Liver (tissue), 9 donors: ENCODE results near the gene ZNF99. TPM values are rescaled to one million over a fixed set of nuclear protein-coding genes. Genes with fewer than 3 reads are reported as not detected.
"Not testable (repeated sequence)": the region's sequence is repeated elsewhere in the genome, so short reads cannot be mapped to it uniquely, and the experiment has no call there.

Experiments
- DNase-seq: peaks from one replicate; pipeline ENCODE4 v3.0.0-alpha.2; 2017; ENCODE audit warnings: low spot score
- H3K27ac ChIP-seq, 2 donors: one replicate each; pipeline ENCODE4 v1.7.0; 2013; ENCODE audit warnings: inconsistent platforms in 2 of 2, low read length in 2 of 2, control low read depth in 1 of 2, low read depth in 1 of 2, mild to moderate bottlenecking in 1 of 2
- H3K27me3 ChIP-seq, 4 donors: one replicate each; pipeline versions ENCODE4 v1.6.1 to v1.7.0; 2013; ENCODE audit warnings: low read length in 3 of 4, inconsistent platforms in 1 of 4, mild to moderate bottlenecking in 1 of 4, moderate library complexity in 1 of 4; ENCODE audit not compliant: control insufficient read depth in 4 of 4, insufficient read depth in 4 of 4
- H3K36me3 ChIP-seq, 4 donors: one replicate each; pipeline versions ENCODE4 v1.6.1 to v1.7.0; 2013; ENCODE audit warnings: low read length in 3 of 4, mild to moderate bottlenecking in 3 of 4, low read depth in 1 of 4, moderate library complexity in 1 of 4; ENCODE audit not compliant: control insufficient read depth in 4 of 4, insufficient read depth in 3 of 4
- H3K4me1 ChIP-seq, 4 donors: one replicate each; pipeline versions ENCODE4 v1.6.1 to v1.7.0; 2013; ENCODE audit warnings: low read length in 3 of 4, mild to moderate bottlenecking in 3 of 4, moderate library complexity in 1 of 4; ENCODE audit not compliant: control insufficient read depth in 4 of 4, insufficient read depth in 4 of 4
- H3K4me3 ChIP-seq, 3 donors: one replicate each; pipeline versions ENCODE4 v1.6.1 to v1.7.0; 2013; ENCODE audit warnings: low read length in 3 of 3, control low read depth in 1 of 3, low read depth in 1 of 3, mild to moderate bottlenecking in 1 of 3
- H3K9ac ChIP-seq, 2 donors: one replicate each; pipeline ENCODE4 v1.7.0; 2013; ENCODE audit warnings: low read length in 2 of 2, mild to moderate bottlenecking in 2 of 2, moderate library complexity in 2 of 2, control low read depth in 1 of 2, low read depth in 1 of 2
- H3K9me3 ChIP-seq, 4 donors: one replicate each; pipeline versions ENCODE4 v1.6.1 to v1.7.0; 2013; ENCODE audit warnings: low read length in 3 of 4; ENCODE audit not compliant: control insufficient read depth in 4 of 4
- EGR1 ChIP-seq, 2 donors: IDR thresholded peaks; 2 replicates each; pipeline ENCODE4 v1.6.1; 2016 to 2018; ENCODE audit warnings: antibody characterized with exemption in 2 of 2, low read depth in 2 of 2
- FOXA1 ChIP-seq: IDR thresholded peaks from 2 replicates; pipeline ENCODE4 v1.6.1; 2016; ENCODE audit warnings: antibody characterized with exemption
- FOXA2 ChIP-seq: IDR thresholded peaks from 2 replicates; pipeline ENCODE4 v1.6.1; 2016; ENCODE audit warnings: antibody characterized with exemption
- HNF4A ChIP-seq, 2 donors: conservative IDR thresholded peaks; 2 replicates each; pipeline ENCODE4 v1.6.1; 2016; ENCODE audit warnings: antibody characterized with exemption in 2 of 2, mild to moderate bottlenecking in 2 of 2
- HNF4G ChIP-seq: IDR thresholded peaks from 2 replicates; pipeline ENCODE4 v1.6.1; 2016; ENCODE audit warnings: antibody characterized with exemption
- MAX ChIP-seq: IDR thresholded peaks from 2 replicates; pipeline ENCODE4 v1.6.1; 2016; ENCODE audit warnings: antibody characterized with exemption
- NR2F2 ChIP-seq: IDR thresholded peaks from 2 replicates; pipeline ENCODE4 v1.6.1; 2016; ENCODE audit warnings: antibody characterized with exemption
- RAD21 ChIP-seq, 2 donors: IDR thresholded peaks; 2 replicates each; pipeline ENCODE4 v1.6.1; 2016; ENCODE audit warnings: antibody characterized with exemption in 2 of 2, mild to moderate bottlenecking in 2 of 2
- REST ChIP-seq: IDR thresholded peaks from 2 replicates; pipeline ENCODE4 v1.6.1; 2016; ENCODE audit warnings: antibody characterized with exemption, mild to moderate bottlenecking
- RXRA ChIP-seq, 2 donors: IDR thresholded peaks; 2 replicates each; pipeline ENCODE4 v1.6.1; 2017 to 2018; ENCODE audit warnings: antibody characterized with exemption in 2 of 2, mild to moderate bottlenecking in 1 of 2
- SP1 ChIP-seq: IDR thresholded peaks from 2 replicates; pipeline ENCODE4 v1.6.1; 2018; ENCODE audit warnings: antibody characterized with exemption, mild to moderate bottlenecking
- TAF1 ChIP-seq: conservative IDR thresholded peaks from 2 replicates; pipeline ENCODE4 v1.6.1; 2016; ENCODE audit warnings: antibody characterized with exemption, mild to moderate bottlenecking
- YY1 ChIP-seq: IDR thresholded peaks from 2 replicates; pipeline ENCODE4 v1.6.1; 2016; ENCODE audit warnings: antibody characterized with exemption, mild to moderate bottlenecking
- WGBS: extraction: QIAGEN DNeasy Blood & Tissue Kit; methylation state at CpG from one replicate; pipeline ENCODE4 v1.1.7; 2013; 5-methylcytosine and 5-hydroxymethylcytosine counted together
- polyA plus RNA-seq, 2 donors: library from polyadenylated mRNA; stranded (reverse) in 1 of 2; unstranded in 1 of 2; fragments of 200-250 nt in 1 of 2; fragments of >200 nt in 1 of 2; fragmentation: Nextera tagmentation in 1 of 2; extraction: Ambion mirVana in 1 of 2; gene quantifications; one replicate each; pipeline versions ENCODE4 v1.2.1 to v1.2.3, GENCODE V29; 2013 to 2015
- total RNA-seq, 2 donors: library from RNA; depleted of rRNA; stranded (reverse); fragments of >200 nt; gene quantifications; one replicate each; pipeline ENCODE4 v1.2.3, GENCODE V29; 2014
- TF ChIP-seq, protein P1 (sequence below): fragments of 150-350 bp; IDR thresholded peaks from 2 replicates; pipeline ENCODE4 v1.5.1; 2017; ENCODE audit warnings: improper control_type of control experiment, low read depth, low read length; ENCODE audit not compliant: missing input control
- TF ChIP-seq, protein P2 (sequence below): IDR thresholded peaks from 2 replicates; pipeline ENCODE4 v1.6.1; 2016; ENCODE audit warnings: antibody characterized with exemption
- donor health status: healthy.
- donor health status: healthy.
- donor health status: healthy.
- donor health status: healthy.
- donor health status: healthy.

Gene ZNF99
- total and polyA plus RNA-seq, 4 donors, result 0.01 to 0.09 TPM; not detected in 2

GRCh38 chr19:22806418-22806817, 22.5 kb upstream of the ZNF99 start:
- Histone ChIP-seq H3K9ac (no peak overlapping the region), H3K36me3 (no peaks in the 10 kb centered on the region), H3K4me1 (peaks cover 0 to 1% (median 0%) of the 10 kb centered on the region in 4 donors), H3K27ac (no peak overlapping the region), H3K4me3 (no peak overlapping the region), H3K27me3 (peaks cover 0 to 2% (median 0%) of the 10 kb centered on the region in 4 donors), H3K9me3 (peaks cover 3 to 9% (median 6%) of the 10 kb centered on the region in 4 donors)
- TF ChIP-seq RAD21 (IDR thresholded peaks at IDR 0.05) (no peak), MAX (no peak), FOXA2 (no peak), RXRA (IDR thresholded peaks at IDR 0.05) (no peak), HNF4G (no peak), HNF4A (conservative IDR thresholded peaks at IDR 0.05) (no peak), NR2F2 (no peak), REST (no peak), YY1 (no peak), TAF1 (no peak), EGR1 (IDR thresholded peaks at IDR 0.05; ENCODE audit: low read depth in 2 of 2) (no peak), SP1 (no peak)
- TF ChIP-seq, protein P1, sequence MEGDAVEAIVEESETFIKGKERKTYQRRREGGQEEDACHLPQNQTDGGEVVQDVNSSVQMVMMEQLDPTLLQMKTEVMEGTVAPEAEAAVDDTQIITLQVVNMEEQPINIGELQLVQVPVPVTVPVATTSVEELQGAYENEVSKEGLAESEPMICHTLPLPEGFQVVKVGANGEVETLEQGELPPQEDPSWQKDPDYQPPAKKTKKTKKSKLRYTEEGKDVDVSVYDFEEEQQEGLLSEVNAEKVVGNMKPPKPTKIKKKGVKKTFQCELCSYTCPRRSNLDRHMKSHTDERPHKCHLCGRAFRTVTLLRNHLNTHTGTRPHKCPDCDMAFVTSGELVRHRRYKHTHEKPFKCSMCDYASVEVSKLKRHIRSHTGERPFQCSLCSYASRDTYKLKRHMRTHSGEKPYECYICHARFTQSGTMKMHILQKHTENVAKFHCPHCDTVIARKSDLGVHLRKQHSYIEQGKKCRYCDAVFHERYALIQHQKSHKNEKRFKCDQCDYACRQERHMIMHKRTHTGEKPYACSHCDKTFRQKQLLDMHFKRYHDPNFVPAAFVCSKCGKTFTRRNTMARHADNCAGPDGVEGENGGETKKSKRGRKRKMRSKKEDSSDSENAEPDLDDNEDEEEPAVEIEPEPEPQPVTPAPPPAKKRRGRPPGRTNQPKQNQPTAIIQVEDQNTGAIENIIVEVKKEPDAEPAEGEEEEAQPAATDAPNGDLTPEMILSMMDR, result no peak
- TF ChIP-seq, protein P2, sequence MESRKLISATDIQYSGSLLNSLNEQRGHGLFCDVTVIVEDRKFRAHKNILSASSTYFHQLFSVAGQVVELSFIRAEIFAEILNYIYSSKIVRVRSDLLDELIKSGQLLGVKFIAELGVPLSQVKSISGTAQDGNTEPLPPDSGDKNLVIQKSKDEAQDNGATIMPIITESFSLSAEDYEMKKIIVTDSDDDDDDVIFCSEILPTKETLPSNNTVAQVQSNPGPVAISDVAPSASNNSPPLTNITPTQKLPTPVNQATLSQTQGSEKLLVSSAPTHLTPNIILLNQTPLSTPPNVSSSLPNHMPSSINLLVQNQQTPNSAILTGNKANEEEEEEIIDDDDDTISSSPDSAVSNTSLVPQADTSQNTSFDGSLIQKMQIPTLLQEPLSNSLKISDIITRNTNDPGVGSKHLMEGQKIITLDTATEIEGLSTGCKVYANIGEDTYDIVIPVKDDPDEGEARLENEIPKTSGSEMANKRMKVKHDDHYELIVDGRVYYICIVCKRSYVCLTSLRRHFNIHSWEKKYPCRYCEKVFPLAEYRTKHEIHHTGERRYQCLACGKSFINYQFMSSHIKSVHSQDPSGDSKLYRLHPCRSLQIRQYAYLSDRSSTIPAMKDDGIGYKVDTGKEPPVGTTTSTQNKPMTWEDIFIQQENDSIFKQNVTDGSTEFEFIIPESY, result no peak
- WGBS, result 24% methylated on average over 11 of the region's 11 CpGs
- no peak for DNase-seq

DNA sequence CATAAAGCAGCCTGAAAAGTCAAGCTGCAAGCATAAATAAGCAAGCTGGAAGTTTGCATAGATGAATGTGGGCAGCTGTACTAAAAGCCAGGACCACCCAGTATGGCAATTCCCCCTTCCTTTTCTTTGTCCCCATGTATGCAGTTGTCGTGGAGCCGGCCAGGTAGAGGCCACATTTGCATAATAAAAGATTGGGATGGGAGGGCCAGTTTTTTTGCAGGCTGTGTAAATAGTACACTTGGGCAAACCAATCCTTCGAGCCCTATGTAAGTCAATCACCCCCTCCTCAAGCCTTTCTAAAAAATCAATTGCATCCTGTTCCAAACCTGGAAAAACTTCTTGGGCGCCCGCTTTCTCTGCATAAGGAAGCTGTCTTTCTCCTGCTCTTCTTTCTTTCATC, 13.1 kb upstream of the ZNF99 start:
- Histone ChIP-seq H3K9me3 (peaks cover 0 to 3% (median 2%) of the 10 kb centered on the region in 4 donors), H3K36me3 (no peaks in the 10 kb centered on the region), H3K27me3 (no peaks in the 10 kb centered on the region), H3K4me1 (no peaks in the 10 kb centered on the region), H3K9ac (no peak overlapping the region), H3K4me3 (no peak overlapping the region), H3K27ac (no peak overlapping the region)
- no peak for TF ChIP-seq FOXA1
- WGBS, result 43% methylated on average over 5 of the region's 5 CpGs
- DNase-seq, result no peak

- not testable (repeated sequence) for H3K27me3 ChIP-seq, H3K9me3 ChIP-seq, H3K9ac ChIP-seq, H3K36me3 ChIP-seq, H3K27ac ChIP-seq, DNase-seq, H3K4me3 ChIP-seq, H3K4me1 ChIP-seq
- WGBS, result 92% methylated on average over 4 of the region's 4 CpGs
These were observed 8.9 kb upstream of the ZNF99 start for GRCh38 chr19:22792863-22793262.
